Placental pericyte (primary cell): ENCODE data around the gene CCR1. TPM values are rescaled to one million over a fixed set of nuclear protein-coding genes. Genes with fewer than 3 reads are reported as not detected.

ENCODE experiments used
- total RNA-seq: library from RNA; depleted of rRNA; stranded (reverse); fragments of >200 nt; gene quantifications from 2 replicates; pipeline ENCODE4 v1.2.3, GENCODE V29; 2012

Gene CCR1
- total RNA-seq, result 0.86 TPM in 1 of 2 replicates, not detected in the other

GRCh38 chr3:46208167-46208704 lies at the start of gene CCR1:
Gene CCR1, minus strand, starts transcription at chr3:46208313. Its CDS starts 4,000 bp downstream, at chr3:46204313.

GRCh38 chr3:46242120-46242519 lies 34.0 kb upstream of the CCR1 start, which contains the start of gene CCR3:
Gene CCR3, plus strand, starts transcription at chr3:46242460. Its CDS starts 22,699 bp downstream, at chr3:46265159.

Other genes starting within 250 kb of the CCR1 start
- 19.8 and 33.7 TPM in 2 replicates for gene FYCO1, start 212.5 kb downstream of the CCR1 start, total RNA-seq
- not detected in 2 replicates for gene XCR1, start 180.8 kb downstream of the CCR1 start, total RNA-seq
- gene CCR3, start 34.1 kb upstream of the CCR1 start, total RNA-seq, result not detected in 2 replicates
- not detected in 2 replicates for gene CCR2, start 145.8 kb upstream of the CCR1 start, total RNA-seq
- gene CCR5, start 162.6 kb upstream of the CCR1 start, total RNA-seq, result not detected in 2 replicates
- gene CCRL2, start 198.9 kb upstream of the CCR1 start, total RNA-seq, result 0.57 TPM in 1 of 2 replicates, not detected in the other